ENCODE measurements around the gene ZSCAN2.
"Not testable (repeated sequence)": the region's sequence is repeated elsewhere in the genome, so short reads cannot be mapped to it uniquely, and the experiment has no call there.

ZSCAN2 gene

DNA sequence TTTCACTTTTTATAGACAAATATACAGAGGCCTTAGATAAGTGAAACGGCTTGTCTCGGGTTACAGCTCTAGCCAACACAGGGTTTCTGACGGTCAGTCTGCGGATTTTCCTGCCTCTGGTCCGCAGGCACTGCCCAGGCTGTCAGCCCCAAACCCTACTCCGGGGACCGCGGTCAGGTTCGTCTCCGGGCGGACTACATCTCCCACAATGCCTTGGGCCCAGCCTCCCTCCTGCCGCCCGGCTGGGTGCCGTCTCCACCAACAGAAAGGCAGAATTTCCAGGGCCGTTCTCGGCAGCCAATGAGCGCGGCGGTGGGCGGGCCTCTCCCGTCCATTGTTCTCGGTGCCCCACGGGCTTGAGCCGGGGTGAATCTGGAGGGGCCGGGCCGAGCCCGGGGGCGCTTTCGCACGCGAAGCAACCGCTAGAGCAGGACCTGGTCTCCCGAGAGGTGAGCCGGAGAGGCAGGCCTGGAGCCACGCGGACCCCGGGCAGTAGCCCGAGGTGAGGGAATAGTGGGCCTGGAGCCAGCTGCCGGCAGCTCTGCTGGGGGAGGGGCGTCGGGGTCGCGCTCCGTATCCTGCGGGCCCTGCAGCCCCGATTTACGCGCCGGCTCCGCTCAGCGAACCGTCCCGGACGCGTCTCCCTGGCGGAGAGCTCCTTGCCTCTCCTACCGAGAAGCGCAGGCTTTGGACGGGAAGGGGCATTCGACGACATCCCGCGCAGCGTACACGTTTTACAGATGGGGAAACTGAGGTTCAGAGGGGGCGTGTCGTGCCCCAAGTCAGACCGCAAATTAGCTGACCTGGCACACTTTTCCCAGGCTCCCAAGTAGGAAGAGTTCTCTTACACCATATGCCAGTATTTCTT, at the start of gene ZSCAN2:
Gene ZSCAN2 (plus strand): TSS at position 323 of the 868 bp plus-strand sequence. CDS start 2,919 bp downstream, outside the sequence.
- peak; percentile 87 to 91 (median 90) for DNase-seq

DNA sequence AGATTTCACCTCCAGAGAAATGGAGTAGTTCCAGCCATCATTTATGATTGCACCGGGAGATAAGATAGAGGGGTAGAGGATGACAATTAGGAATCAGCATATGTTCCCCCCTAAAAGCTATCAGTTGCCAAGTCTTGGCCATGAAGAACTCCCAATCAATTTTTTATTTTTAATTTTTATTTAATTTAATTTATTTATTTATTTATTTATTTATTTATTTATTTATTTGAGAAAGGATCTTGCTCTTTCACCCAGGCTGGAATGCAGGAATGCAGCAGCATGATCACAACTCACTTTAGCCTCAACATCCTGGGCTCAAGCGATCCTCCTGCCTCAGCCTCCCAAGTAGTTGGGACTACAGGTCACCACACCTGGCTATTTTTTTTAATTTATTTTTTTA, 49.2 kb upstream of the ZSCAN2 start:
- not testable (repeated sequence) for DNase-seq

GRCh38 chr15:84552896-84553295, 47.9 kb upstream of the ZSCAN2 start:
- no peak for DNase-seq

- not testable (repeated sequence) for DNase-seq
These were observed 44.1 kb upstream of the ZSCAN2 start for GRCh38 chr15:84556690-84557089.

- not testable (repeated sequence) for DNase-seq
These were observed 32.8 kb upstream of the ZSCAN2 start for GRCh38 chr15:84568021-84568420.

- peak; percentile 9 to 24 (median 14) for DNase-seq
These were observed 30.6 kb upstream of the ZSCAN2 start for GRCh38 chr15:84570164-84570735.

DNA sequence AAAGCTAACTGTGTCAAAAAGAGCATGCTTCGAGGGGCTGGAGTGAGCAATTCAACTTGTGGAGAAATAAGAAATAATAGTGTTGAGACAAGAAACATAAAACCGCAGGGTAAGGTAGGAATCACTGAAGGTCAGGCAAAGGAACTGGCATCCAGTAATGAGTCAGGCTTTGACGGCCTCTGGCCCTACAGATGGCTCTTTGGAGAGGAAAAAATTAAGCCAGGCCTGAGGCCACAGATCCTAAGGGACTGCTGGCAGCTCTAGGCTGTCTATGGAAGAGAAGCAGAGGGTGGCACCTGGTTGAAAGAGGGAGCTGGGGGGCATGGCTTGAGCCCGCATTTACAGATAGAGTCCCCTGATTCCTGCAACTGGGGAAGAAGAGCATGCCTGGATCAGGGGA, 28.6 kb upstream of the ZSCAN2 start:
- no peak for DNase-seq

- DNase-seq: no peak
These were observed 25.3 kb upstream of the ZSCAN2 start for GRCh38 chr15:84575493-84575892.

DNA sequence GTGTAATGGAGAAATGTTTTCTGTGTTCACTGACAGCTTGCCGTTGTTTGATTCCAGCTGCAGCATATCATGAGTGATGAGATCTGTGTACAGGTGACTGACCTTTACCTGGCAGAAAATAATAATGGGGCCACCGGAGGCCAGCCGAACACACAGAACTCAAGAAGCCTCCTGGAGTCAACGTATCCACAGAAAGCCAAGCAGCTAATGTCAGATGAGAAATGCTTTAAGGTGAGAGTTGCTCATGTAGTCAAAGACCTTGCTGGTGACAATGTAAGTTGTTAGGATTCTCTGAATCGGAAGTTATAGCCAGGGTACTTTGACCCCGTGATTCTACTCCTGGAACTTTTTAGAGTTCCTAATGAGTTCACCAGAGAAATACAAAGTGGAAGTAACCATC, 22.9 kb upstream of the ZSCAN2 start:
- not testable (repeated sequence) for DNase-seq

DNA sequence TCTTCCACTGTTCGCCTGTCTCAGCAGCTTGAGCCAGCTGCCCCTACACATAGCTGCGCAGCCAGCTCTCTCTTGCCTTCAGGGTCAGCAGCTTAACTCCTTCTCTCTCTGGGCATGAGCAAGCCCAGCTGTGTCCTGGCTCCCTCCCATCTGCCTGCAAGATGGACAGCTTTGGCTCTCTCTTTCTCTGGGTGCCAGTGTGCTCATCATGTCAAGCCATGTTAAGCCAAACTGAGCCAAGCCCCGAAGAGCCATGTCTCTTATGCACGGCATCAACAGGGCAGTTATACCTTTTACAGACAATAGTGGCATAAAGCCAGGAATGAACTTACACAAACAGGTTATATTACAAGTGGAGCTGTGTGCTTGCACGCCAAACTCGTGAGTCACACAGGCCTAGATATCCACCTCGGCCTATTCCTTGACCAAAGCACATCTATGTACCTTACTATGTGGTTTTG, 21.5 kb upstream of the ZSCAN2 start:
- not testable (repeated sequence) for DNase-seq

- DNase-seq: not testable (repeated sequence)
These were observed 19.0 kb upstream of the ZSCAN2 start for GRCh38 chr15:84581676-84582428.

- DNase-seq: no peak
These were observed 18.1 kb upstream of the ZSCAN2 start for GRCh38 chr15:84582583-84583157.

DNA sequence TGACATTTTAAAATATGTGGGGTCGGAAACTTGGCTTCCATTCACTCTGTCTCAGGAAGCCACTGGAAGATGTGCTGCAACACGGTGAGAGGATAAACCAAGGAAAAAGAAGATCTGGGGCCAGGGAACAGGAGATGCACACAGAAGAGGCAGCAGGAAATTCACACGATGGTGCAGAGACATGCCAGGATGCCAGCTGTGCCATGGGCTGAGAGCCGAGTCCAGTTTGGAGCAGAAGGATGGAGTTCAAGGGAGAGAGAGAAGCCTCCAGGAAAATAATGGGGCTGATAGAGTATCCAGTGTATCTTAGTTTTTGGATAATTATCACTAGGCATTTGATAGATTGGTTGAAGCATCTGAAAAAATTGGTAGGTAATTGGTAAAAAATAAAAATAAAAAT, 16.9 kb upstream of the ZSCAN2 start:
- not testable (repeated sequence) for DNase-seq

DNA sequence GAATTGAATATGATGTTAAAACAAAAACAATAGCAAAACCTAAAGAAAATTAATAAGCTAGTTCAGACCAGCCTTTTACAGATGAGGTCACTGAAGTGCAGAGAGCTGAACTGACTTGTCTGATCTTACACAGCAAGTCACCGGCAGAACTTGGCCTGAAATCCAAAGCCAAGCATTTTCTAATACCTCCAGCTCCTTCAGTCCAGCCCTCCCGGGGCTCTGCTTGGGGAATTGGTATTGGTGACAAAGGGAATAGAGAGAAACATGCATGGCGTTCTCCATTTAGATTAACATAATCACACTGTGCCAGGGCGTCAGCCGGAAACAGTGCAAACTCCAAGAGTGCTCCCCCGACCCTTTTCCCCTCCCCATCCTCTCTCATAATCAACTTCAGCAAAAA, 14.1 kb upstream of the ZSCAN2 start:
- no peak for DNase-seq

- DNase-seq: peak; percentile 60 to 74 (median 67)
These were observed 12.5 kb upstream of the ZSCAN2 start for GRCh38 chr15:84588053-84588874.

- no peak for DNase-seq
These were observed 10.4 kb upstream of the ZSCAN2 start for GRCh38 chr15:84590406-84590805.

- no peak for DNase-seq
These were observed 9.0 kb upstream of the ZSCAN2 start for GRCh38 chr15:84591815-84592214.

DNA sequence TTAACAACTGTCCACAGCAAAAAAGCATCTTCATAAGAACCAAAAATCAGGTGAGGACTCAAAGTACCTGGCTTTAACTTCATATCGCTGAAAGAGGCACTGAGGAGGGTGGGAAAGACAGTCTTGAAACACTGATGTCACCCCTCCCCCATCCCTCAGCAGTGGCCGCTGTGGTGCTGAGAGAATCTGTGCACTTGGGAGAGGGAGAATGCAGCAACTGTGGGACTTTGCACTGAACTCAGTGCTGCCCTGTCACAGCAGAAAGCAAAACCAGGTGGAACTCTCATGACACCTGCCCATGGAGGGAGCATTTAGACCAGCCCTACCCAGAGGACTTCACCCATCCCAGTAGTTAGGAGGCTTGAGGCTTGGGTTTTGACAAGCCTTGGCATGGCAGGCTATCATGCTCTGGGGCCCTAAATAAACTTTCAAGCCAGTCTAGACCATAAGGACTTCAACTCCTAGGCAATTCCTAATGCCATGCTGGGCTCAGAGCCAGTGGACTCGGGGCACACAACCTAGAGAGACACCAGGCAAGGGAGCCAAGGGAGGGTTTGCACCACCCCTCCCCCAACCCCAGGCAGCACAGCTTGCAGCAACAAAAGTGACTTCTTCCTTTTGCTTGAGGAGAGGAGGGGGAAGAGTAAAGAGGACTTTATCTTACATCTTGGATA, 6.1 kb upstream of the ZSCAN2 start:
- DNase-seq: no peak

- no peak for DNase-seq
These were observed 5.1 kb upstream of the ZSCAN2 start for GRCh38 chr15:84595660-84596059.

GRCh38 chr15:84597296-84597695, 3.5 kb upstream of the ZSCAN2 start:
- DNase-seq: no peak

DNA sequence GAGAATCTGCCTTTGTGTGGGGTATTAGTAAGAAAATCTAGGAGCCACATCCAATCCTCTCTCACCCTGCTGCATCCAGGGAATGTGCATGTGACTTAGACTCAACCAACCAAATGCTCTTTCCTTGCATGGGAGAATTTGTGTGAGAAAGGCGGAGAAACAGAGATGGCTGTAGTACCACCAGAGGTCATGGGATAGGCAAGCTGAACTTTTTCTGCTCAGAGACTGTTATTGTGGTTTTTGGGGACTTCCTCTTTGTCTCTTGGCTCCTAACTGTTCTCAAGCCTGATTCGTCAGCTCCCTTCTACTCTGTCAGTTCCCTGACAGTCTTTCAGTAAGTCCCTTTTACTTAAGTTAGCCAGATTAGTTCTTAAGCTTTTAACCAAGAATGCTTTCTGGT, 2.6 kb upstream of the ZSCAN2 start:
- DNase-seq: peak in 1 of 4 experiments; percentile 3

GRCh38 chr15:84598993-84599392, 1.8 kb upstream of the ZSCAN2 start:
- DNase-seq: no peak
